ENCODE results near the gene STEAP2.

- no peak for TF ChIP-seq POLR2A (IDR thresholded peaks at IDR 0.05)
- TF ChIP-seq EP300 (IDR thresholded peaks at IDR 0.05) = no peak
Measured at GRCh38 chr7:90180011-90180585, 31.4 kb upstream of the STEAP2 start.
